SK-N-SH (cell line): Measurements from ENCODE around the gene DNMT3A. TPM values are rescaled to one million over a fixed set of nuclear protein-coding genes. Genes with fewer than 3 reads are reported as not detected.

Experiments
- CTCF ChIA-PET: fragments of 300-600, 350-600 bp; formaldehyde crosslinking; extraction: SDS; loops from one replicate; lab custom pipeline; 2021; lab: Yijun Ruan, JAX
- POLR2A ChIA-PET: fragments of 350-600 bp; sonication (Branson Sonifier 250); formaldehyde crosslinking; extraction: SDS; loops from one replicate; lab custom pipeline; 2020; ENCODE audit warnings: antibody characterized with exemption, inconsistent platforms; lab: Yijun Ruan, JAX
- DNase-seq: peaks from one replicate; pipeline ENCODE4 v3.0.0; 2012
- H2AFZ ChIP-seq: fragments of 200-600 bp; sonication (generic); 2 replicates; pipeline ENCODE4 v1.8.1; 2016; ENCODE audit warnings: antibody characterized with exemption, mild to moderate bottlenecking, low read depth
- H3F3A ChIP-seq: fragments of 200-600 bp; sonication (generic); replicated peaks from 2 replicates; pipeline ENCODE3; 2016; ENCODE audit warnings: antibody characterized with exemption, mild to moderate bottlenecking; ENCODE audit not compliant: insufficient read depth
- H3K27ac ChIP-seq, 2 experiments: fragments of 200-500 bp in 1 of 2; fragments of 200-600 bp in 1 of 2; sonication (Bioruptor generic) in 1 of 2; sonication (generic), shearing (Covaris generic) in 1 of 2; 2 replicates each; pipeline versions ENCODE4 v1.5.1 to v1.6.1; 2014 to 2016; ENCODE audit warnings: low read depth in 2 of 2, inconsistent platforms in 1 of 2, low read length in 1 of 2, mild to moderate bottlenecking in 1 of 2, mixed read lengths in 1 of 2
- H3K27me3 ChIP-seq: fragments of 200-600 bp; sonication (generic), shearing (Covaris generic); 2 replicates; pipeline ENCODE4 v1.6.1; 2016; ENCODE audit warnings: mixed run types; ENCODE audit not compliant: insufficient read depth
- H3K36me3 ChIP-seq, 2 experiments: fragments of 200-500 bp in 1 of 2; fragments of 200-600 bp in 1 of 2; sonication (Bioruptor generic) in 1 of 2; sonication (generic) in 1 of 2; replicated peaks in 1 of 2; 2 replicates each; pipeline versions ENCODE3 to v1.5.1; 2014 to 2016; ENCODE audit warnings: low read length in 1 of 2, mild to moderate bottlenecking in 1 of 2; ENCODE audit not compliant: insufficient read depth in 2 of 2, control insufficient read depth in 1 of 2
- H3K4me1 ChIP-seq, 2 experiments: fragments of 200-500 bp in 1 of 2; fragments of 200-600 bp in 1 of 2; sonication (Bioruptor generic) in 1 of 2; sonication (generic), shearing (Covaris generic) in 1 of 2; 2 replicates each; pipeline versions ENCODE4 v1.5.1 to v1.6.1; 2014 to 2016; ENCODE audit warnings: low read depth in 1 of 2, low read length in 1 of 2, mixed run types in 1 of 2; ENCODE audit not compliant: insufficient read depth in 2 of 2, control insufficient read depth in 1 of 2
- H3K4me2 ChIP-seq: fragments of 200-600 bp; sonication (generic), shearing (Covaris generic); 2 replicates; pipeline ENCODE4 v1.6.1; 2017; ENCODE audit warnings: mixed run types
- H3K4me3 ChIP-seq, 2 experiments: fragments of 200-500 bp in 1 of 2; fragments of 200-600 bp in 1 of 2; sonication (Bioruptor generic) in 1 of 2; sonication (generic), shearing (Covaris generic) in 1 of 2; 2 replicates each; pipeline versions ENCODE4 v1.5.1 to v1.8.1; 2014 to 2016; ENCODE audit warnings: low read depth in 2 of 2, inconsistent platforms in 1 of 2, low read length in 1 of 2, mild to moderate bottlenecking in 1 of 2, mixed read lengths in 1 of 2, moderate library complexity in 1 of 2
- H3K79me2 ChIP-seq: fragments of 200-600 bp; sonication (generic); 2 replicates; pipeline ENCODE4 v1.8.1; 2017; ENCODE audit warnings: mild to moderate bottlenecking; ENCODE audit not compliant: insufficient read depth
- H3K9ac ChIP-seq: fragments of 200-600 bp; sonication (generic); 2 replicates; pipeline ENCODE4 v1.6.1; 2017; ENCODE audit warnings: mixed run types
- H3K9me2 ChIP-seq: fragments of 200-600 bp; sonication (generic); 2 replicates; pipeline ENCODE4 v1.6.1; 2017; ENCODE audit warnings: mixed run types
- H3K9me3 ChIP-seq: fragments of 200-600 bp; sonication (generic); 2 replicates; pipeline ENCODE4 v1.6.1; 2017; ENCODE audit warnings: mixed run types, mild to moderate bottlenecking, moderate library complexity
- H4K20me1 ChIP-seq: fragments of 200-600 bp; sonication (generic); 2 replicates; pipeline ENCODE4 v1.6.1; 2017; ENCODE audit warnings: mild to moderate bottlenecking, mixed run types; ENCODE audit not compliant: insufficient read depth
- CHD2 ChIP-seq: fragments of 150-350 bp; IDR thresholded peaks from 2 replicates; pipeline ENCODE4 v1.6.1; 2018; ENCODE audit warnings: low read length; ENCODE audit not compliant: partially characterized antibody
- GABPA ChIP-seq: IDR thresholded peaks from 2 replicates; pipeline ENCODE4 v1.4.0; 2012; ENCODE audit warnings: low read depth, mild to moderate bottlenecking
- GATA2 ChIP-seq: sonication (generic); formaldehyde crosslinking; IDR thresholded peaks from 2 replicates; pipeline ENCODE4 v1.5.0; 2020; ENCODE audit warnings: mild to moderate bottlenecking, missing genetic modification reagents
- MEF2A ChIP-seq: IDR thresholded peaks from 2 replicates; pipeline ENCODE4 v1.4.0; 2012; ENCODE audit warnings: low read depth, borderline replicate concordance
- NRF1 ChIP-seq: IDR thresholded peaks from 2 replicates; pipeline ENCODE4 v1.6.1; 2012; ENCODE audit warnings: low read depth, mild to moderate bottlenecking, low read length
- WGBS: methylation state at CpG from one replicate; pipeline ENCODE4 v1.1.6; 2017; ENCODE audit warnings: low lambda C conversion rate; 5-methylcytosine and 5-hydroxymethylcytosine counted together
- polyA plus RNA-seq, 3 experiments: library from polyadenylated mRNA; depleted of rRNA; stranded (reverse); fragments of >200 nt; gene quantifications; 2 replicates each; pipeline ENCODE4 v1.2.3, GENCODE V29; 2012
- TF ChIP-seq, protein P1 (sequence below): fragments of 200-600 bp; sonication (generic); IDR thresholded peaks from 2 replicates; pipeline ENCODE4 v1.6.1; 2017; ENCODE audit warnings: antibody characterized with exemption, mild to moderate bottlenecking, moderate library complexity
- TF ChIP-seq, protein P2 (sequence below): IDR thresholded peaks from 2 replicates; pipeline ENCODE4 v1.4.0; 2012; ENCODE audit warnings: low read depth, borderline replicate concordance

The DNMT3A gene
- polyA plus RNA-seq, 1 of the 3 experiments (the other 2 are of a cell fraction) = 5.6 TPM

DNA sequence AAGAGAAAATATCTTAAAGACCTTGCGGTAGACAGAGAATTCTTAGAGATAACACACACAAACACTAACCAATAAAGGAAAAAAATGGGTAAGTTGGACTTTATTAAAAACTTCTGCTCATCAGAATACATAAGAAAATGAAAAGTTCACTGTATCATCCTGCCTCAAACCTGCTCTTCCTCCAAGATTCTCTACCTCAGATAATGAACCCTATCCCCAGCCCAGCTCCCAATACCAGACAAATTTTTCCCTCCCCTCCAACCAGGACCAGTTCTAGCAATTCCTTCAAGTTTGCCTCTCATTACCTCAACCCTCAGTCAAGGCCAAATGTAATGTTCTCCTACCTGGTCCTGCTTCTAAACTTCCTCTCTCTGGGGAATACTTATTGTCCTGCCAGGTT is 79.4 kb downstream of the DNMT3A start (continued):
- TF ChIP-seq, protein P1, sequence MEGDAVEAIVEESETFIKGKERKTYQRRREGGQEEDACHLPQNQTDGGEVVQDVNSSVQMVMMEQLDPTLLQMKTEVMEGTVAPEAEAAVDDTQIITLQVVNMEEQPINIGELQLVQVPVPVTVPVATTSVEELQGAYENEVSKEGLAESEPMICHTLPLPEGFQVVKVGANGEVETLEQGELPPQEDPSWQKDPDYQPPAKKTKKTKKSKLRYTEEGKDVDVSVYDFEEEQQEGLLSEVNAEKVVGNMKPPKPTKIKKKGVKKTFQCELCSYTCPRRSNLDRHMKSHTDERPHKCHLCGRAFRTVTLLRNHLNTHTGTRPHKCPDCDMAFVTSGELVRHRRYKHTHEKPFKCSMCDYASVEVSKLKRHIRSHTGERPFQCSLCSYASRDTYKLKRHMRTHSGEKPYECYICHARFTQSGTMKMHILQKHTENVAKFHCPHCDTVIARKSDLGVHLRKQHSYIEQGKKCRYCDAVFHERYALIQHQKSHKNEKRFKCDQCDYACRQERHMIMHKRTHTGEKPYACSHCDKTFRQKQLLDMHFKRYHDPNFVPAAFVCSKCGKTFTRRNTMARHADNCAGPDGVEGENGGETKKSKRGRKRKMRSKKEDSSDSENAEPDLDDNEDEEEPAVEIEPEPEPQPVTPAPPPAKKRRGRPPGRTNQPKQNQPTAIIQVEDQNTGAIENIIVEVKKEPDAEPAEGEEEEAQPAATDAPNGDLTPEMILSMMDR = no peak

DNA sequence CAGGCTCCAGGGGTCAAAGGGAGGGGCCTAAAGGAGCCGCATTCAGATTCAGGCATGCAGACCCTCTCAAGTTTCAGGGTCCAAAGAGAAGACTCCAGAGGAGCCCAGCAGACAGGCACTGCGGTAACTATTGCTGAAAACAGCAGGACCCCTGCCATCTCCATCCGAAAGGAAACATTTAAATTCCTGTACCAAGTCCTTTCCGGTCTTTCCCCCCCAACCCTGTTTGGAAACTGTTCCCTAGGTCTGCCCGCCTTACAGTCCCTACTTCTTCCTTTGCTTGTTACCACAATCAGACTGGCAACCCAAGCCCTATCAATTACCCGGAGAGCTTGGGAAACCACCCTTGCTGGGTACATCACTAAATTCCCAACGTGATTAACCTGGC is 82.0 kb downstream of the DNMT3A start:
- TF ChIP-seq NRF1 = no peak
- TF ChIP-seq MEF2A = no peak
- no peak for TF ChIP-seq GATA2 (CRISPR knock-in tag)
- TF ChIP-seq, protein P2, sequence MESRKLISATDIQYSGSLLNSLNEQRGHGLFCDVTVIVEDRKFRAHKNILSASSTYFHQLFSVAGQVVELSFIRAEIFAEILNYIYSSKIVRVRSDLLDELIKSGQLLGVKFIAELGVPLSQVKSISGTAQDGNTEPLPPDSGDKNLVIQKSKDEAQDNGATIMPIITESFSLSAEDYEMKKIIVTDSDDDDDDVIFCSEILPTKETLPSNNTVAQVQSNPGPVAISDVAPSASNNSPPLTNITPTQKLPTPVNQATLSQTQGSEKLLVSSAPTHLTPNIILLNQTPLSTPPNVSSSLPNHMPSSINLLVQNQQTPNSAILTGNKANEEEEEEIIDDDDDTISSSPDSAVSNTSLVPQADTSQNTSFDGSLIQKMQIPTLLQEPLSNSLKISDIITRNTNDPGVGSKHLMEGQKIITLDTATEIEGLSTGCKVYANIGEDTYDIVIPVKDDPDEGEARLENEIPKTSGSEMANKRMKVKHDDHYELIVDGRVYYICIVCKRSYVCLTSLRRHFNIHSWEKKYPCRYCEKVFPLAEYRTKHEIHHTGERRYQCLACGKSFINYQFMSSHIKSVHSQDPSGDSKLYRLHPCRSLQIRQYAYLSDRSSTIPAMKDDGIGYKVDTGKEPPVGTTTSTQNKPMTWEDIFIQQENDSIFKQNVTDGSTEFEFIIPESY = no peak
- no peak for TF ChIP-seq CHD2
- no peak overlapping the region for H3K4me3 ChIP-seq

DNA sequence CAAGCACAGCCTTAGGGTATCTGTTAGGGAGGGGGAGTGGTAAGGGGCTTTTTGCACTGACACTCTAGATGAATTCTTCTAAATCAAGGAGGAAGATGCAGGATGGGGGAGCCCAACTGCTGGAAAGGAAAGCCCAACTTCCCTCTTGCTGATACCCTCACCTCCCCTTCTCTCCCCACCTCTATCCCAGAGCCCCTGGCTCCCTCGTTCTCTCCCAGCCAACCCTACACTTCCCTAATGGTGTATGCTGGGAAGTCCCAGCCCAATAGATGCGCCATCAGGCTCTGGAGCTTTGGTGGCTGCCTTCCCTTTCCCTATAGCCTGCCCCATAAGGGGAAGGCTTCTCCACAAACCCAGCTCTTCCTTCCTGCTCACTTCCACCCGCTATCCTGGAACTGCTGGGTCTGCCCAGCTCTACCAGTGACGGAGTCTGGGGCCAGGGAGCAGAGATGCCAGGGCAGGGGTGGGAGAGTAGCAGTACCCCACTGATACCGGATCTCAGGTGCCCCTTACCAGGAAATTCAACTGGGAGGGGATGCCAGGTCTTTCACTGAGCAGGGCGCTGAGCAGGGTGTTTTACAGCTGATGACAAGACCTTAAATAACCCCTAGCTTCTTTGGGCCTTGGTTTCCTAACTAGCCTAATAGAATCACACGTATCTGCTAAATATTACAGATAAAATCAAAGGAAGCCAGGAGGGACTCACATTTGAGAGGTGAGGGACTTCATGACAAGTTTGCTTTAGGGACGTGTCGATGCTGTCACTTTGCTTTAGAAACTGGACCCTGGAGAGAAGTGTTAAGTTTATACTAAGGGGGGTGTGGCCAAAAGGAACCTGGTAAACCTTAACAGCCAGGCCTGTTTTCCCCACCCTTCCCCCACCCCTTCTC is 82.6 kb downstream of the DNMT3A start:
- H3K27ac ChIP-seq = peak overlapping the region in 1 of 2 experiments; percentile 99; a peak in 2 of 4 replicates
- H3K4me2 ChIP-seq = no peak overlapping the region
- no peak overlapping the region for H3K4me3 ChIP-seq
- H3F3A ChIP-seq = peaks cover 4% of the 10 kb centered on the region
- H3K9me2 ChIP-seq = no peaks in the 10 kb centered on the region
- H4K20me1 ChIP-seq = no peaks in the 10 kb centered on the region
- H2AFZ ChIP-seq = no peak overlapping the region
- WGBS = 94% methylated on average over 9 of the region's 9 CpGs
- no peaks in the 10 kb centered on the region for H3K9me3 ChIP-seq
- H3K9ac ChIP-seq = no peak overlapping the region
- no peaks in the 10 kb centered on the region for H3K27me3 ChIP-seq
- DNase-seq = no peak
- H3K36me3 ChIP-seq = peaks cover 4 to 31% of the 10 kb centered on the region in 2 experiments
- peaks cover 11 to 56% of the 10 kb centered on the region in 2 experiments for H3K4me1 ChIP-seq
- CTCF ChIA-PET = interaction anchor here (1.0 to 4.8 kb wide), 14 partner anchors 9 to 83 kb away, joined by 3 to 22 read pairs (median 5); partner anchors contain the start of gene DNMT3A
- H3K79me2 ChIP-seq = no peaks in the 10 kb centered on the region
- POLR2A ChIA-PET = interaction anchor here (0.6 to 1.5 kb wide), 7 partner anchors 9 to 77 kb away, joined by 3 to 5 read pairs (median 3); no protein-coding TSS in a partner anchor
- no peak for TF ChIP-seq GABPA
- TF ChIP-seq GATA2 (CRISPR knock-in tag) = 0 out of 2 replicates have a peak, but pooled peaks have one; percentile 17
- TF ChIP-seq CHD2 = peak; percentile 1

More for the DNA sequence above, 82.0 kb downstream of the DNMT3A start:
- peaks cover 6 to 25% of the 10 kb centered on the region in 2 experiments for H3K36me3 ChIP-seq
- 93% methylated on average over 7 of the region's 7 CpGs for WGBS
- H3K27me3 ChIP-seq = no peaks in the 10 kb centered on the region
- H4K20me1 ChIP-seq = no peaks in the 10 kb centered on the region
- no peak overlapping the region for H3K4me2 ChIP-seq
- ChIA-PET CTCF (interaction anchor here (1.4 to 4.8 kb wide), 4 partner anchors 18 to 64 kb away, joined by 5 to 22 read pairs (median 14); no protein-coding TSS in a partner anchor), POLR2A (no interaction called here)
- H3K79me2 ChIP-seq = no peaks in the 10 kb centered on the region
- peak overlapping the region in 1 of 2 experiments; percentile 99; a peak in 1 of 4 replicates for H3K27ac ChIP-seq
- DNase-seq = no peak
- H3K9ac ChIP-seq = no peak overlapping the region
- H3F3A ChIP-seq = peaks cover 4% of the 10 kb centered on the region
- peaks cover 11 to 53% of the 10 kb centered on the region in 2 experiments for H3K4me1 ChIP-seq
- H2AFZ ChIP-seq = no peak overlapping the region
- no peaks in the 10 kb centered on the region for H3K9me2 ChIP-seq
- no peaks in the 10 kb centered on the region for H3K9me3 ChIP-seq
